Adrenal gland (tissue), 5 donors: ENCODE results near the gene RTL1.

Source experiments
- POLR2A ChIP-seq, 2 donors: fragments of 450-650 bp; IDR thresholded peaks; one replicate each; pipeline ENCODE4 v1.6.1; 2017; ENCODE audit warnings: antibody characterized with exemption in 2 of 2, mild to moderate bottlenecking in 2 of 2, moderate library complexity in 1 of 2
- TF ChIP-seq, protein P1 (sequence below), 6 experiments: fragments of 450-650 bp in 4 of 6; fragments of 200-600 bp in 2 of 6; sonication (generic) in 1 of 6; IDR thresholded peaks; 1 replicate in 5 of 6; 2 replicates in 1 of 6; pipeline versions ENCODE4 v1.5.1 to v1.8.0; 2016 to 2021; ENCODE audit warnings: antibody characterized with exemption in 6 of 6, mild to moderate bottlenecking in 2 of 6, moderate library complexity in 1 of 6
- donor health status: DM: no; HTN: no; CAD: no.

- TF ChIP-seq, protein P1, sequence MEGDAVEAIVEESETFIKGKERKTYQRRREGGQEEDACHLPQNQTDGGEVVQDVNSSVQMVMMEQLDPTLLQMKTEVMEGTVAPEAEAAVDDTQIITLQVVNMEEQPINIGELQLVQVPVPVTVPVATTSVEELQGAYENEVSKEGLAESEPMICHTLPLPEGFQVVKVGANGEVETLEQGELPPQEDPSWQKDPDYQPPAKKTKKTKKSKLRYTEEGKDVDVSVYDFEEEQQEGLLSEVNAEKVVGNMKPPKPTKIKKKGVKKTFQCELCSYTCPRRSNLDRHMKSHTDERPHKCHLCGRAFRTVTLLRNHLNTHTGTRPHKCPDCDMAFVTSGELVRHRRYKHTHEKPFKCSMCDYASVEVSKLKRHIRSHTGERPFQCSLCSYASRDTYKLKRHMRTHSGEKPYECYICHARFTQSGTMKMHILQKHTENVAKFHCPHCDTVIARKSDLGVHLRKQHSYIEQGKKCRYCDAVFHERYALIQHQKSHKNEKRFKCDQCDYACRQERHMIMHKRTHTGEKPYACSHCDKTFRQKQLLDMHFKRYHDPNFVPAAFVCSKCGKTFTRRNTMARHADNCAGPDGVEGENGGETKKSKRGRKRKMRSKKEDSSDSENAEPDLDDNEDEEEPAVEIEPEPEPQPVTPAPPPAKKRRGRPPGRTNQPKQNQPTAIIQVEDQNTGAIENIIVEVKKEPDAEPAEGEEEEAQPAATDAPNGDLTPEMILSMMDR (IDR thresholded peaks at IDR 0.05), result no peak
- no peak for TF ChIP-seq POLR2A (IDR thresholded peaks at IDR 0.05)
Measured at GRCh38 chr14:100944052-100944451, 40.5 kb upstream of the RTL1 start.
